AG09319 (cell line): Measurements from ENCODE around the gene STUB1.

Experiments used
- DNase-seq: peaks from one replicate; pipeline ENCODE4 v3.0.0-alpha.2; 2010; ENCODE audit warnings: low read depth; ENCODE audit errors: extremely low read depth
- CTCF ChIP-seq: IDR thresholded peaks from 2 replicates; pipeline ENCODE4 v1.5.1; 2011; ENCODE audit warnings: low read depth, mild to moderate bottlenecking, inconsistent platforms, low read length, moderate library complexity

Gene STUB1

GRCh38 chr16:652454-653305 is 27.5 kb upstream of the STUB1 start:
- TF ChIP-seq CTCF: no peak
- DNase-seq: no peak

DNA sequence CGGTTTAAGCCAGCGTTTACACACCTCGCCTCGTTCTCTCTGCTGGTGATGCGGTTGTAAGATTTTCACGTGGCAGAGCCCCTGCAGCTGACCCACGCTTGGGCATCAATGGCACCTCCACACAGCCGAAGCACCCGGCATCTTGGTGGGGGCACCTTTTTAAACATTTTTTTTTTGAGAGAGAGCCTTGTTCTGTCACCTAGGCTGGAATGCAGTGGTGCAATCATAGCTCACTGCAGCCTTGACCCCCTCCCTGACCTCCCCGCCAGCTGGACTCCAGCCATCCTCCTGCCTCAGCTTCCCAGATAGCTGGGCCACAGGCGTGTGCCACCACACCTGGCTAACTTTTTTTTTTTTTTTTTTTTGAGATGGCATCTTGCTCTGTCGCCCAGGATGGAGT is 26.2 kb upstream of the STUB1 start:
- DNase-seq: no peak
- no peak for TF ChIP-seq CTCF

- DNase-seq: no peak
- TF ChIP-seq CTCF: no peak
Observed at GRCh38 chr16:657487-657886, 22.7 kb upstream of the STUB1 start.

GRCh38 chr16:658679-659571 is 21.3 kb upstream of the STUB1 start:
- TF ChIP-seq CTCF: no peak

DNA sequence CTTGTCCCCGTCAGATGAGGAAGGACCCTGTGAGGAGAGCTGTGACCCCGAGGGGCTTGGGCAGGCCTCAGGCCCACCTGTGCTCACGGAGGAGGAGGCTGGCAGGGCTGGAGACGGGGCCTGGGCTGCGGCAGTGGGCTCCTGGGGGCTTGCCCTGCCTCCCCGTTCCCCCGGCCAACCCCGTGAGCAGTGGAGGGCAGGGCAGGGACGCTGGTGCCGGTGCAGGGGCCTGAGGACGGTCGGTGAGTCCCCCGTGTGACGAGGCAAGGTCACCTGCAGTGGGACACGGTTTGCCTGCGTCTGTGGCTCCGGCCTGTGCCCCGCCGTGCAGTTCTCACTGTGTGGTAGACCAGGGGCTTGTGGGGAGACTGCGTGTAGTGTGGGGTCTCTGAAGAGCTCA is 20.6 kb upstream of the STUB1 start:
- TF ChIP-seq CTCF: no peak
- no peak for DNase-seq

More at GRCh38 chr16:658679-659571, 21.3 kb upstream of the STUB1 start:
- no peak for DNase-seq

DNA sequence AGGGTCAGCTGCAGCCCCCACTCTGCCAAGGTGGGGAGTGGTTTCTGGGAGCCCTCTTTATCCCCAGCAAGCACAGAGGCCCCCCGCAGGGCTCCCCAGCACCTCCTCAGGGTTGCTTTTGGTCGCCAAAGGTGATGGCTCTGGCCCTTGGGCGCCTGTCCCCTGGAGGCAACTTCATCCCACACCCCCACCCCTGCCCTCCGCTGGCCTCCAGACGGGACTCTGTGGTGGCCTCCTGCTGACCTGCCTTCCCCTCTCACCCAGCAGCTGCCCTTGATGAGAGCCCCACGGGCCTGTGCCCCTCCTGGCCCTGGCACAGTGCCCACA is 20.1 kb upstream of the STUB1 start:
- no peak for TF ChIP-seq CTCF
- no peak for DNase-seq
